Right lobe of liver (tissue), 6 donors: ENCODE results near the gene TCF7L2. TPM values are rescaled to one million over a fixed set of nuclear protein-coding genes. Genes with fewer than 3 reads are reported as not detected.

Experiments
- ATAC-seq, 4 donors: fragments of 200-7000 bp; cut with Tn5 transposase; one replicate each; pipeline ENCODE4 v1.9.1; 2020; ENCODE audit warnings: mild to moderate bottlenecking in 4 of 4, moderate library complexity in 4 of 4
- DNase-seq, 3 donors: peaks; one replicate each; pipeline ENCODE4 v3.0.0-alpha.2; 2020
- H3K27ac ChIP-seq, 3 donors: fragments of 200-600 bp; one replicate each; pipeline ENCODE4 v1.8.0; 2022
- H3K27me3 ChIP-seq, 2 donors: fragments of 200-600 bp; one replicate each; pipeline ENCODE4 v1.8.0; 2022
- H3K36me3 ChIP-seq, 4 donors: fragments of 200-600 bp; sonication (generic) in 1 of 4; one replicate each; pipeline versions ENCODE4 v1.5.1 to v1.8.0; 2017 to 2022; ENCODE audit warnings: control low read depth in 1 of 4
- H3K4me1 ChIP-seq, 4 donors: fragments of 200-600 bp; sonication (generic) in 1 of 4; one replicate each; pipeline versions ENCODE4 v1.5.1 to v1.8.0; 2017 to 2022; ENCODE audit warnings: control low read depth in 1 of 4
- H3K4me3 ChIP-seq, 3 donors: fragments of 200-600 bp; one replicate each; pipeline ENCODE4 v1.8.0; 2022
- H3K9me3 ChIP-seq, 4 donors: fragments of 200-600 bp; sonication (generic) in 1 of 4; one replicate each; pipeline versions ENCODE4 v1.5.1 to v1.8.0; 2017 to 2022; ENCODE audit warnings: control low read depth in 1 of 4
- POLR2A ChIP-seq: fragments of 450-650 bp; IDR thresholded peaks from one replicate; pipeline ENCODE4 v1.6.1; 2017; ENCODE audit warnings: antibody characterized with exemption, mild to moderate bottlenecking
- WGBS: methylation state at CpG from one replicate; pipeline ENCODE4 v1.1.6; 2018; ENCODE audit warnings: low coverage, low lambda C conversion rate; ENCODE audit not compliant: insufficient coverage; ENCODE audit errors: missing lambda C conversion rate; 5-methylcytosine and 5-hydroxymethylcytosine counted together
- intact Hi-C, 2 donors: fragments of 100-400 bp; cut with DNase I; formaldehyde crosslinking; loops; one replicate each; pipeline versions ENCODE4 v1.11.2 to v1.14.1; 2022
- total RNA-seq, 6 experiments: library from RNA; depleted of rRNA in 2 of 6; stranded (reverse); fragments of >200 nt in 2 of 6; fragmentation: NEBNext Ultra II Directional in 3 of 6; extraction: Animal tissue kit (Norgen Biotek cat#: 25700) in 3 of 6; gene quantifications; one replicate each; pipeline versions ENCODE4 v1.1.0 to v1.2.4, GENCODE V29; 2016 to 2023
- TF ChIP-seq, protein P1 (sequence below), 4 donors: fragments of 200-600 bp in 3 of 4; fragments of 450-650 bp in 1 of 4; IDR thresholded peaks; one replicate each; pipeline versions ENCODE4 v1.5.1 to v1.8.0; 2016 to 2022; ENCODE audit warnings: antibody characterized with exemption in 4 of 4, mild to moderate bottlenecking in 2 of 4
- donor health status: DM: no; HTN: yes; CAD: no.
- donor health status: DM: no; HTN: no; CAD: no.
- donor health status: DM: no; HTN: no; CAD: no.
- donor health status: DM: no; HTN: yes; CAD: no.
- donor health status: DM: no; HTN: yes; CAD: no.

Gene TCF7L2
- total RNA-seq, 6 experiments from 2014 or later, result 9.4 to 33.2 (median 16.7) TPM

DNA sequence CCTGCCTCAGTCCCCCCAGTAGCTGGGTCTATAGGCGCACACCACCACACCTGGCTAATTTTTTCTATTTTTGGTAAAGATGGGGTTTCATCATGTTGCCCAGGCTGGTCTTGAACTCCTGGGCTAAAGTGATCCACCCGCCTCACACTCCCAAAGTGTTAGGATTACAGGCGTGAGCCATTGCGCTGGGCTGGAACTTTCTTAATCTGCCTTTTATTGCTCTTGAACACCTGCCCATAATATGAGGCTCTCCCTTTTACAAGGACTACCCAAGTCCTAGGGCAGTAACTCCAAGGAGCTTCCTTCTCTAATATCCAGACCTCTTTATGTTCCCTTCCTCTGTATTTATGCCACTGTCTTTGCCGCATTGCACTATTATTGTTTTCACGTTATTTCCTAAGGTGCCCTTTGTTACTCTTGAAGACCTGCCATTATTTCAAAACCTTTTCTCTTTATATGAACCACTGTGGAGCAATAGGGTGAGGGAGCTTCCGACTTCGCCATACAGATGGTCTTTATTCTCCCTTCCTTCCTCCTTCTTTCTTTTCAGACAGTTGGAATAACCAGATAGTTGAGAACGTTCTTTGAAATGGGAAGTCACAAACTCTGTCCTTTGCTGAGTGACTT is 36.3 kb upstream of the TCF7L2 start:
- no peaks in the 10 kb centered on the region for H3K36me3 ChIP-seq
- peak overlapping the region in 1 of 3 donors; percentile 77 for H3K27ac ChIP-seq
- WGBS, result 37% methylated on average over 6 of the region's 9 CpGs
- H3K4me3 ChIP-seq, result no peak overlapping the region
- DNase-seq (no peak), ATAC-seq (peak; percentile 9 to 69 (median 48))
- intact Hi-C loops, result no loop called here
- TF ChIP-seq, protein P1, sequence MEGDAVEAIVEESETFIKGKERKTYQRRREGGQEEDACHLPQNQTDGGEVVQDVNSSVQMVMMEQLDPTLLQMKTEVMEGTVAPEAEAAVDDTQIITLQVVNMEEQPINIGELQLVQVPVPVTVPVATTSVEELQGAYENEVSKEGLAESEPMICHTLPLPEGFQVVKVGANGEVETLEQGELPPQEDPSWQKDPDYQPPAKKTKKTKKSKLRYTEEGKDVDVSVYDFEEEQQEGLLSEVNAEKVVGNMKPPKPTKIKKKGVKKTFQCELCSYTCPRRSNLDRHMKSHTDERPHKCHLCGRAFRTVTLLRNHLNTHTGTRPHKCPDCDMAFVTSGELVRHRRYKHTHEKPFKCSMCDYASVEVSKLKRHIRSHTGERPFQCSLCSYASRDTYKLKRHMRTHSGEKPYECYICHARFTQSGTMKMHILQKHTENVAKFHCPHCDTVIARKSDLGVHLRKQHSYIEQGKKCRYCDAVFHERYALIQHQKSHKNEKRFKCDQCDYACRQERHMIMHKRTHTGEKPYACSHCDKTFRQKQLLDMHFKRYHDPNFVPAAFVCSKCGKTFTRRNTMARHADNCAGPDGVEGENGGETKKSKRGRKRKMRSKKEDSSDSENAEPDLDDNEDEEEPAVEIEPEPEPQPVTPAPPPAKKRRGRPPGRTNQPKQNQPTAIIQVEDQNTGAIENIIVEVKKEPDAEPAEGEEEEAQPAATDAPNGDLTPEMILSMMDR (IDR thresholded peaks at IDR 0.05), result no peak
- H3K9me3 ChIP-seq, result no peaks in the 10 kb centered on the region
- no peaks in the 10 kb centered on the region for H3K27me3 ChIP-seq
- peaks cover 0 to 28% (median 6%) of the 10 kb centered on the region in 4 donors for H3K4me1 ChIP-seq

DNA sequence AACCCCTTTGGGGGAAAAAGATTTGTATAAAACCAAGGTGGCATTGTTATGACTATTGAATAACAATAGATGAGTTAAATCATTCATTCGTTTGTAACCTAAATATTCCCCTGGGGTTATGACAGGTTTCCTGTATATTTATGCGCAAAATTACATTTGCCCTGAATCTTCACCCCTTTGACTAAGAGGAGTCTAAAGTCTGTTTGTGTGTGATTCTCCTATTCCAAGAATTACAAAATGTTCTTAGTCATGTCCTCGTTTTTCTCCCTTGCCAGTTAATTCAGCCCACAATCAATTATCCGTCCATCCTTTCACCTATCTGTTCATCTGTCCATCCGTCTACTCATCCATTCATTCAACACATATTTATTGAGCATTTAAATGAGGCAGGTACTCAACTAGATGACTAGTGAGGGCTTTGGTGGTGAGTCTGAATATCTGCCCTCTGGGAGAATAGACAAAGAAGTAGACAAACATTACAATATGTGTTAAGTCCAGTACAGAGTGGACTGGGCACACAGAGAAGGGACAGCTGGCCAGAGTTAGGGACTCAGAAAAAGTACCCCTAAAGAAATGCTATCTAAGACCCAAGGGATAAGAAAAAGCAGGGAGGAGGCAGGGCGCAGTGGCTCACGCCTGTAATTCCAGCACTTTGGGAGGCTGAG is 35.6 kb upstream of the TCF7L2 start:
- Histone ChIP-seq H3K4me3 (no peak overlapping the region), H3K27me3 (no peaks in the 10 kb centered on the region), H3K9me3 (no peaks in the 10 kb centered on the region), H3K4me1 (peaks cover 0 to 28% (median 6%) of the 10 kb centered on the region in 4 donors), H3K36me3 (no peaks in the 10 kb centered on the region), H3K27ac (peak overlapping the region in 1 of 3 donors; percentile 77)
- intact Hi-C loops, result no loop called here
- 51% methylated on average over 7 of the region's 7 CpGs for WGBS
- ATAC-seq (peak; percentile 51 to 70 (median 58)), DNase-seq (no peak)
- TF ChIP-seq, protein P1 (IDR thresholded peaks at IDR 0.05), result no peak
- TF ChIP-seq POLR2A, result no peak

DNA sequence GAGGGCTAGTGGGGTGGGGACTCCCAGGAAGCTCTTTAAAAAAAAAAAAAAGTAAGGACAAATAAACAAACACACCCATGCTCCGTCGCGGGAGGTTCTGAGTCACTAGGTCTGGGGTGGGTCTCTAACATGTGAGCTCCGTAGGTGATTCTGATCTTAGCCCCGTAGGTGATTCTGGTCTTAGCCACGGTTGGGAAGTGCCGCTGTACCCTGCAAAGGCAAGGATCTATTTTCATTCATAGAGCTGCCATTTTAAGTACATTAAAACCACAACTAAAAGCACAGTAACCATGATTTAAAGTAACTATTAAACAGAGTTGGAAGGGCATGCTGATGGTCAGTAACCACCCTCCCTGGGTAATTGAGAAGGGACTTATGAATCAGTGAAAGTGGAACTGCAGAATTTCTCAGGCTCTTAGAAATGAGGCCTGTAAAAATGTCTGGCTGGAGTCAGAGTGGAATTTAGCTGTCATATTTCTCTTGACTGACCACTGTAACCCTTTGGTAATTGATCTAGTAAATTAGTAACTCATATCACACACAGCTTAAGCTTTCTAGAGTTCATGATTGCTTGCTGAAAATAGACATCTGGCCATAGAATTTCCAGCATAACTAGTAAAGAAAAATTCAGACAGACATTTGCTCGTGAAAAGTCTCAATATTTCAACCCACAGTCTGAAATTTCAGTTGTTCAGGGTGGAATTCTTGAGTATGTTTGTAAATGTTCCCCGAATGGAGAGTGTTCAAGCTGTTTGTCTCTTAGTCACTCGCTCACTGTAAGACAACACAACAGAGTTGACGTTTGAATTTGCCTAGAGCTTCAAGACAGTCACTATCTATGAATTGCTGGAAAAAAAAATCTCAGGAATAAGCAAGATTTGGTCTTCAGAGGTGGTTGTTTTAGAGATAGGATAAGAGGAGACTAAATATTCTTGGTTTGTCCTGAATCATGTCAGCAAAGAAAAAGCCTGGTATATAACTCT is 34.2 kb upstream of the TCF7L2 start:
- intact Hi-C loops, result no loop called here
- no peaks in the 10 kb centered on the region for H3K27me3 ChIP-seq
- peak; percentile 65 to 78 (median 68) for ATAC-seq
- H3K27ac ChIP-seq, result peak overlapping the region; percentile 43 to 77 (median 50)
- no peak overlapping the region for H3K4me3 ChIP-seq
- DNase-seq, result peak in 1 of 3 donors; percentile 59
- H3K36me3 ChIP-seq, result no peaks in the 10 kb centered on the region
- H3K9me3 ChIP-seq, result no peaks in the 10 kb centered on the region
- TF ChIP-seq POLR2A, result no peak
- TF ChIP-seq, protein P1 (IDR thresholded peaks at IDR 0.05), result no peak
- H3K4me1 ChIP-seq, result peaks cover 0 to 28% (median 6%) of the 10 kb centered on the region in 4 donors
- WGBS, result 27% methylated on average over 11 of the region's 11 CpGs

DNA sequence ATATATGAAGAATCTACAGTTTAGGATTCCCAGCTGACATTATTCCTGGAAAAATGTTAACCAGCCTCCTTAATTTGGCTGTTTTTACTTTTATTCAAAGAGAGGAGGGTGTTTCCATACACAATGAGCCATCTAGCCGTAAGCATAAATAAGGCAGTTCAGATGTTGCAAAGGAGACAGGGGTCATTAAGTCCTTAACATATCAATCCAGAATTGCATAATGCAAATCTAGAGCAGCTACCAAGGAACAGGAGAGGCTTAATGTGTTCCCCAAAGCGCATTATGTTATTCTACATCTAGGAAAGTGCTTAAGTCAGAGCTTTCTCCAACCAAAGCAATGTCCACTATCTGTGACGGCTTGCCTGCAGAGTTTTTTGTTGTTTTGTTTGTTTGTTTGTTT is 32.4 kb upstream of the TCF7L2 start:
- no peaks in the 10 kb centered on the region for H3K27me3 ChIP-seq
- ATAC-seq (no peak), DNase-seq (no peak)
- TF ChIP-seq, protein P1 (IDR thresholded peaks at IDR 0.05), result no peak
- intact Hi-C loops, result no loop called here
- peaks cover 0 to 28% (median 6%) of the 10 kb centered on the region in 4 donors for H3K4me1 ChIP-seq
- WGBS, result 85% methylated on average over 3 of the region's 3 CpGs
- no peak overlapping the region for H3K4me3 ChIP-seq
- no peaks in the 10 kb centered on the region for H3K36me3 ChIP-seq
- no peaks in the 10 kb centered on the region for H3K9me3 ChIP-seq
- no peak overlapping the region for H3K27ac ChIP-seq
